ENCODE results near the gene MSANTD1.

The MSANTD1 gene

DNA sequence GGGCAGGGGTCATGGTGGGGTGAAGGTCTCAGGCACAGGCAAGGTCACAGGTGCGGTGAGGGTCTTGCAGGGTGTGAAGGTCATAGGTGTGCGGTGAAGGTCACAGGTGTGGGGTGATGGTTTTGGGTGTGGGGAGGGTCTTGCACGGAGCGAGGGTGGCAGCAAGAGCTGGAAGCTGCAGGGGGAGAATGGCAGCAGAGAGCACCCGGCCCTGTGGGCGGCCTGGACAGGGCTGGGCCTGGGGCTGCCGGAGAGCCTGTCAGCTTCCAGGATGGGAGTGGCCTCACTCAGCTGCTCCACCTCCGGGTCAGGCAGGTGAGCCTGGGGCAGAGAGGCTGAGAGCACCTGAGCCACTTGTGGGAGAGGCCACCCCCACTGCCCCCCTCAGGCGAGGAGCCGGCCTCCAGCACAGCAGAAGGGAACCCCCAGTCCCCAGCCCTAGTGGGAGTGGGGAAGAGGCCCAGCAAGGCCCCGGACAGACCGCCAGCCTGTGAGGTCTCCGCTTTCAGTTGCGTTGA, 1.5 kb downstream of the MSANTD1 start:
- DNase-seq, result no peak

DNA sequence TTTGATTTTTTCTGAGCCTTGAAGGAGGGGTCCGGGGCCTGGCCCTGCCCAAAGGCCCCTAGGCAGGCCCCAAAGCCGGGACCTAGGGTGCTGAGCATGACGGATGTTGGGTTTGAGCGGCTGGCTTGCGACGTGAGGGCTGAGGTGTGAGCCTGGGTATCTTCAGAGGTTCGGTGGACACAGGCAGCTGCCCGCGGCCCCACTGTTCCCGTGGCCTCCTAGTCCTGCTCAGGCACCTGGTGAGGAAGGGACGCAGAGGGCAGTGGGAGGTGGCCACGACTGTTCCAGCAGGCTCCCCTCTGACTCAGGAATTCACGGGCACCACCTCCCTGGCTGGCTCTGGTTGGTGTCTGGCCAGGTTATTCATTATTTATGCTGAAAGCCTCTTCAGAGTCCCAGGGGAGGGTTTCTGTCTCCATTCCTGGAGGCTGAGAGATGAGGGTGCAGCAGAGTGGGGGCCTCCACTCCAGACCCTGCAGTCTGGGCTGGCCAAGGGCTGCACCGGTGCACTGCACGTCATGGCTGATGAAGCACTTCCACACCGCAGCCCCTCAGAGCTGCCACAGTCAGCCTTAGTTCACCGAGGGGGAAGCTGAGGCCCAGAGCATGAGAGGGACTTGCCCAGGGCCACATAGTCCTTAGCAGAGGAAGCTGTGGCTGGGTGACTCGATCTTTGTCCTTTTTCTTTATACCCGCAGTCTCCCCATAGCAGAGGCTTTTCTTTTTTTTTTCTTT, 2.2 kb downstream of the MSANTD1 start:
- DNase-seq, result no peak

DNA sequence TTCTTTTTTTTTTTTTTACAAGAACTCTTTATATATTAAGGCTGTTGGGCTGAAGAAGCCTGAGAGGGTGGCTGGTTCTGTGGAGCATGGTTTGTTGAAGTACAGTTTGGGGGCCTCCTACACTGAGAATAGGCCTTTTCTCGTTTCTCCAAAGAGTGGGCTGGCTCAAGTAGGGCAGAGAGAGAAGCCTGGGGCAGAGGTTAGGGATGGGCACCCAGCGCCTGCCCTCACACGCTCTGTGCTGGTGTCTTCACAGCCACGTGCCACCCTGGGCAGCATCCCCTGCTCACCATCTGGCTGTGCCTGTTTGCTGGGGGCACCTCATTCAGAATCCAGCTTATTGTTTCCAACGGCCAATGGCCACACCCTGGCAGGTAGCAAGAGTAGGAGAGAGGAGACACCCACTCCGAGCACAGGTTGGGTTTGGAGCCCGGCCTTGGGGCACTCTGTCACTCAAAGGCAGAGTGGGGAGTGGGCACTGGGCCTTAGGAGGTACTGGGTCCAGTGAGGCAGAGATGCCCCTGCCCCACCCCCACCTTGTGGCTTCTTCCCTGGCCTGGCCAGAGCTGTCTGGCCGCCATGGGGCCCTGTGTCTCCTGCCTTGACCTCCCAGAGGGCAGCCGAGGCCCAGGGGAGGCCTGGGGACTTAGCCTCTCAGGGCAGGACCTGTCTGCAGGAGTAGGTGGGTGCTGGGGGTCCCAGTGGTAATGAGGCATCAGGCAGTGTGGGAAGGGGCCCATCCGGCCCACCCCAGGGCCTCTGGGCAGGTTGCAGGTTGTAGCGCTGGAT, 2.9 kb downstream of the MSANTD1 start:
- no peak for DNase-seq

DNA sequence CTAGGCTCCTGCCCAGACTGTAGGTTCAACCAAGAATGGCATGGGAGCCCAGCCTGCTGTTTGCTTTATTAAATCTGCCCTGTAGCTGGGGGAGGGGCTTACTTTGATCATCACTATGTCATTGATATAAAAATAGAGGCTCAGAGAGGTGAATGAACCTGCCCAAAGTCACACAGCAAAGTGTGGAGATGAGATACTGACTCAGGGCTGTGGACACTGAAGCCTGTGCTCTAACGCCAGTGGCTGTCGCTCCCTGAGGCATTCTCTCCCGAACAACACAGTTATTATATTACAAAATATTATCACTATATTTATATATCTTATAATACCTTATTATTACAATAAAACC, 3.5 kb downstream of the MSANTD1 start:
- no peak for DNase-seq

- no peak for DNase-seq
These were observed 4.1 kb downstream of the MSANTD1 start for GRCh38 chr4:3252831-3253641.

DNA sequence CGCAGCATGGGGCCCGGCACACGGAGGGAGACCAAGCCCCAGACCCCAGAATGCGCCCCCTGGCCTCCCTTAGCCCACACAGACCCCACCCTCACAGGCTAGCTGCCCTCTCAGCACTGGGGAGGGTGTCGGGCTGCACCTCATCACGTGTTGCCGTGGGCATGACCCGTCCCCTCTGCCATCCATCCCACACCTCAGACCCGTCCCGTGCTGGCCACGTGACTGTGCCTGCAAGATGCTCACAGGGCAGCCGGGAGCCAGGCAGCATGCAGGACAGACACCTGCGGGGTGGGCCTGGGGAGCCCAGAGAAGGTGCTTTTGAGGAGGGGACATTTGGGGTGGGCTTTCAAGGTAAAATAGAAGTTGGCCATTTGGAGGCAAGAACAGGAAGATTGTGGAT, 4.8 kb downstream of the MSANTD1 start:
- no peak for DNase-seq

DNA sequence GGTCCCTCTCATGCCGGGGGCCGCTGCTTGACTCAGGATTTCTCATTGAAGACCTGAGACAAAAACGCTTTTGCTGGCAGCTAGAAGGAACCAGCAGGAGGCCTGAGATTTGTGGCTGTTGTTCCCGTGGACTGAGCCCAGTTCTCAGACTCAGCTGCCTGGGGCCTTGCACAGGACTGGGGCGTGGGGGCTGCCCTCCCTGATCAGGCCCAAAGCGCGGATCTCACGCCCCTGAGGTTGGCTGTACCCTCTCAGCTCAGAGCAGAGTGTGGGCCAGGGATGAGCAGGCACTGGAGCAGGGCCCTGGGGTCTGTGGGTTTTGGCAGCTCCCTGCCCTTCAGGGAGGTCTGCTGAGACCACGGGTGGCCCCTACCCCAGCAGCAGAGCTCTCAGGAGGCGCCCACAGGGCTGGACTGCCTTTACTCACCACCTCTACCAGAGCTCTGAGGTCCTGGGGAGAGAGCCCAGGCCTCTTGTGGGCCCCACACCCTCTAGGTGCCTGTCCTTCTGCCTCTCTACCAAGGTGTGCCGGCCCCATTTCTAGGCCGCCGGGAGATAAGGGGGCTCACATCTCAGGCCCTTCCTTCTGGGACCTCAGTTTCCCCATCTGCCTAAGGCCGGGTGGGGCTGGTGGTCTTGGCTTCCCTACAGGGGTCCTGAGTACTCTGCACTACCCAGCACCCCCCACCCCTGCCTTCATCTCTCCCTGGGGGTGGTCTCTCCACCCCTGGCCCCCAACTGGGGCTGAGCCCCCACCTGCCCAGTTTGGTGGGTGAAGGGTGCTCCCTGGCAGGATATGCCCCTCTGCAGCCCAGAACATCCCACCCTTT, 5.6 kb downstream of the MSANTD1 start:
- no peak for DNase-seq

DNA sequence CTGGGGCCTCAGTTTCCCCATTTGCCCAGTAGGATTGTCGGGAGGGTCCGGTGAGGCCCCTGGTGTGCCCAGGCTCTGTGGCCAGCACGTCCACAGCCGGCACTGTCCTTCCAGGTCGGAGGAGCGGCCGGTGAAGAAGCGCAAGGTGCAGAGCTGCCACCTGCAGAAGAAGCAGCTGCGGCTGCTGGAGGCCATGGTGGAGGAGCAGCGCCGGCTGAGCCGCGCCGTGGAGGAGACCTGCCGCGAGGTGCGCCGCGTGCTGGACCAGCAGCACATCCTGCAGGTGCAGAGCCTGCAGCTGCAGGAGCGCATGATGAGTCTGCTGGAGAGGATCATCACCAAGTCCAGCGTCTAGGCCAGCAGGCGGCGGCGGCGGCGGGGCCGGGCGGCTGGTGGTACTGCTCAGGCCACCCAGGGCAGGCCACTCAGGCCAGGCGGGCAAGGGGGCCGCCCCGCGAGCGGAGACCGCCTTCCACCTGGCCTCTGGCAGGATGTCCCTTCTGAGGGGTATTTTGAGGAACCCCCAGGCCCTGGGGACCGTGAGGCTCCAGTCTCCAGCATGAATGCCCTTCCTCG, 6.7 kb downstream of the MSANTD1 start:
- no peak for DNase-seq

GRCh38 chr4:3256230-3257102, 7.5 kb downstream of the MSANTD1 start:
- no peak for DNase-seq

GRCh38 chr4:3257103-3257555, 8.2 kb downstream of the MSANTD1 start:
- peak; percentile 52 for DNase-seq

GRCh38 chr4:3257556-3258482, 8.9 kb downstream of the MSANTD1 start:
- DNase-seq, result peak; percentile 21

DNA sequence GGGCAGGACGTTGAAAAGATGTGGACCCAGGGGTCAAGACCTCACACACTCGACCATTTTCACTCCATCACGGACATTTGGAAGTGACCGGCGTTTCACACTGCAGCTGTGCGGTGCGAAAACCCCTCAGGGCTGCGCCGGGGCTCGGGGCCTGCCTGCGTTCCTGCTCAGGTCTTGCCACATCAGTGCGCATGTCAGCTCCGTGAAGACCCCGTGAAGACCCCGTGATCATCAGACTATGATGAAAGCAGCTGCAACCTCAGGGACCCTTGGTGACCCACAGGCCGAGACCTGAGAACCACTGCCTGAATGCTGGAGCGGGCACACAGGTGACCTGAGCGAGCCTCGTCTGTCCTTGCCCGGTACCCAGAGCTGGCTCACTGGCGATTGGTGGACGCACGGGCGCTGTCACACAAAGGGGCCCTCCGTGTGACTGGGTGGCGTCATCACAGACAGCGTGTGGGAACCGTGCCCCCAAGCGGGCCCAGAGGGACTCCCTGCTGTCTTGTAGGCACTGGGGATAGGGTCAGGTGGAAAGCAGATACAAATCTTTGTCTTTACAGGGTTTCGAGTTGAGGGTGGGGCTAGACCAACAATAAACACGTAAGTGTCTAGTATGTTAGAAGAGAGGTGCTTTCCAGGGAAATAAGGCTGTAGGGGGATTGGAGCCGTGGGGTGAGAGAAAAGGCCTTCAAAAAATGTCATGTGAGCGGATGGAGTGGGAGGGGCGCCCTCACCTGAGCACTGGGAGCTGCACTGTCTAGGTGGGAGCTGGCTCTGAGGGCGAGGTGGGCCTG, 12.7 kb downstream of the MSANTD1 start:
- peak; percentile 37 for DNase-seq

DNA sequence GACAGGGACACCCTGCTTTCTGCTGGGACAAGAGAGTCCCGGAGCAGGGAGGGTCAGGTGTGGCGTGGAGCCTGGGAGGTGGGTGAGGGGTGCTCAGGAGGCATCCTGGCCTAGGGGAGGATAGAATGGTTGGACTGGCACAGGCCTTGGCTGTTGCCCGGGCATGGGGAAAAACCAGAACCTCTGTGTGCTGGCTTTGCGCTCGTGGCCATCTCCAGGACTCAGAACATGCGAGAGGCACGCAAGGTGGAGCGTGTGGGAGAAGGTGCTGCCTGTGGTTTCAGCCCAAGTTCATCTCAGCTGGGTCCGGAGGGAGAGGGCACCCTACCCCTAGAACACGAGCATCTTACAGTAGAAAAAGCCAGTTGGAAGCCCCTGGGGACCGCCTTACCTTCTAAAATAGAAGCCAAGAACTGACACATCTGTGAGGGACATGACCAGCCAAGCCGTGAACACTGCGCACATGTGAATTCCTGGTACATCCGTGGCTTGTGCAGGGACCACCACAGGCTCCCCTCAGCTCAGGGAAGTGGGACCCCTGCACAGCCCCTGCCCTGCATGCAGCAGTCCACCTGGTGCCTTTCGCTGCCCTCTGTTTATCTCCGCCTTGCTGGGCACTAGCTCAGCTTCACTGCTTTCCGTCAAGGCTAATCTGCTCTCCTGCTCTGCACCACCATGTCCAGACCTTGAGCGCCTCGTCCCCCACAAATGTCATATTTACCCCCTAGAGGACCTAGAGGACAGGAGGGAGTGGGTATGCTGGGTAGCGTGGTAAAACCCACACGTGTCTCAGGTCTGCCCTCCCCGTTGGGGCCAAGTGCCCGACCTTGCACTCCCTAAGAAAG, 13.5 kb downstream of the MSANTD1 start:
- peak; percentile 45 for DNase-seq

GRCh38 chr4:3263053-3263875, 14.3 kb downstream of the MSANTD1 start:
- DNase-seq, result peak; percentile 40

DNA sequence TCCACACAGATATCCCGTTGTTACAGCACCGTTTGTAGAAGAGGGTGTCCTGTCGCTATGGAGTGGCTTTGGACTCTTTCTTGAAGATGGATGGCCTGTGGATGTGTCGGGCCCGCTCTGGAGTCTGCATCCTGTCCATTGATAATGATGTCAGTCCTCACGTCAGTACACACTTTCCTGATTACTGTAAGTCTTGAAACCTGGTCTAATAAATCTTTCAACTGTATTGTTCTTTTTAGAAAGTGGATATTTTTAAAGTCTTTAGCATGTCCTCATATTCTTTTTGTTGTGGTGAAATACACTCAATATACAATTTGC, 14.9 kb downstream of the MSANTD1 start:
- no peak for DNase-seq

DNA sequence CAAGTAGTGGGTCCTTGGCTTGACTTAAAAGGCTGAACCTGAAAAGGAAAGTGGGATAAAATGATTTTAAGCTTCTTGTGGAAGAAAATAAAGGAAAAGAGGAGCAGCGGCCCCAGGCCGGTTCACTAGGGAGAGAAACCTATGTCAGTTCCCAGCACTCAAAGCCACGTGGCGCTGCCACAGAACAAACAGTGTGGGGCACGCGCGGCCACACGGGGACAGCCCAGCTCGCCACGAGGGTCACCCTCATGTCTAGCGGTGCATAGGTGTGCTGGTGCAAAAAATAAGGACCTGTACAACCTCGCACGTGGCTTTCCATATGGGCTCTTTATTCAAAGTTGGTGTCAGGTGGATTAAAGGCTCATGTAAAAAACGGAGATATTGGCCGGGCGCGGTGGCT, 17.1 kb downstream of the MSANTD1 start:
- DNase-seq, result peak; percentile 28
